Renal pelvis (tissue), 4 donors: ENCODE measurements around the gene CDK5R2. TPM values are rescaled to one million over a fixed set of nuclear protein-coding genes. Genes with fewer than 3 reads are reported as not detected.

Experiments
- DNase-seq: peaks from one replicate; pipeline ENCODE4 v3.0.0-alpha.2; 2013
- polyA plus RNA-seq, 3 donors: library from polyadenylated mRNA; unstranded; fragments of 120-200 nt; gene quantifications; one replicate each; pipeline ENCODE4 v1.2.1, GENCODE V29; 2013; ENCODE audit not compliant: insufficient read length in 3 of 3

Gene CDK5R2
- polyA plus RNA-seq, 3 donors: 0.13 TPM; not detected in 2

DNA sequence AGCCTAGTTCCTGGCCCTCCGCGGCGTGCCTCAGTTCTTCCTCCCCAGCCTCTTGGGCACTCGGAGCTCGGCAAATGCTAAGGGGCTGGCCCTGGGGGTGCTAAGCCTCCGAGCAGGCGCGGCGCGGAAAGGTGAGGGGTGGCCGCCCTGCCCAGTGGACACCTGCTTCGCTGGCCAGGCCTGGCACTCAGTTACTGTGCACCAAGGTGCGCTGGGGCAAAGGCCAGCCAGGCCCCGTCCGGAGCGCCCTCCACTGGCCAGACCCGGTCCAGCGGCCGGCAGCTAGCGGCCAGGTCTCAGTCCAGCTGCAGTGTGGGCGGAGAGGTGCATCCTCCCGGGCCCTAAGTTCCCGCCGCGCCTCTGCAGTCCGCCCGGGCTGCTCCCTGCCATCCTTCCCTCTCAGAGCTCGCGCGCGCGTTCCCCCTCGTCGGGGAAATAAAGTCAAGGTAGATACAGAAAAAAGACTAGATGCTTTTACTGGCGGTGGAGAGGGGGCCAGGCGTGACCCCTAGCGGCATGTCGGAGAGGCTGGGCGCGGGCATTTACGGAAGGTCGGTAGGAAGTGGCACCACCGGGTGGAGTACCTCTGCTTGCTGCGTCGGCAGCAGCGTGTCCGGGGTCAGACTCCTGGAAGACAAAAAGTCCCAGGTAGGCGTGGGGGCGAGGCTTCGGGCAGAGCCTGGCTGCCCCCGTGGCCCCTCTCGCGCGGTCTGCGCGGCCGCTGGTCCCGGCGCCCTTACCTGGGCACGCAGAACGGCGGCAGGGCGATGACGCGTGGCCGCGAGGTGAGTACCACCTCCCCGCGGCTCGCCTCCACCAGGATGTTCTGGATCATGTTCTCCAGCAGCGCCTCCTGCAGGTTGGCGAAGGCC is 43.2 kb downstream of the CDK5R2 start:
- no peak for DNase-seq

GRCh38 chr2:219003267-219003634 is 43.8 kb downstream of the CDK5R2 start:
- no peak for DNase-seq

- no peak for DNase-seq
These were observed 44.5 kb downstream of the CDK5R2 start for GRCh38 chr2:219003979-219004378.

GRCh38 chr2:219009294-219009693 is 49.8 kb downstream of the CDK5R2 start:
- DNase-seq: no peak

DNA sequence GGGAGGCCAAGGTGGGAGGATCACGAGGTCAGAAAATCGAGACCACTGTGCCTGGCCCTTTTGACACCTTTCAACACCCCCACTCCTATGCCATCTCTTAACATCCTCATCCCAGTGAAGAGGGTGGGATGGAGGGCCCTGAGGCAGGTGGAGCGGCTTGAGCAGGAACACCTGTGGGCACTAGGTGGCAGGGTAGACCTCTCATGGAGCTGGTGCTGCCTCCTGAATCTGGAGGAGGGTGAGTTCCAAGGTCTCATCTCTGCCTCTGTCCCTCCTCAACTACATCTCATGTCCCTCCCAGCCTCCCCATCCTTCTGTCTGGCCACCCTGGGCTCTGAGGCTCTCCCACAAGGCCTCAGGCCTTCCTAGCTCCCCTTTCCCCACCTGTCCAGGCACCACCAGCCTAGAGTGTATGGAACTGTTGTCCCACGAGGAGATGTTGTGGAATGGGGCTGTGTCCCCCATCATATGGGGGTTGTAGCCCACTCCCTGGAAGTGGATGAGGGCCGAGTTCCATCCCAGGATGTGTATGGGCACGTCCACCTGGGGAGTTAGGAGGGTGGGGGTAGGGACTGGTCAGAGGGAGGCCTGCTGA is 50.8 kb downstream of the CDK5R2 start:
- DNase-seq: no peak

- no peak for DNase-seq
These were observed 51.4 kb downstream of the CDK5R2 start for GRCh38 chr2:219010873-219011272.

Other genes starting within 250 kb of the CDK5R2 start
- 10 to 100 TPM; 30.6 to 44.1 (median 40.2) TPM for gene TTLL4, start 248.8 kb upstream of the CDK5R2 start, polyA plus RNA-seq
- gene CYP27A1, start 177.5 kb upstream of the CDK5R2 start, polyA plus RNA-seq: 10 to 100 TPM; 48.3 to 63.2 (median 59.1) TPM
- under 1 TPM; 0.06 to 0.21 (median 0.12) TPM for gene PRKAG3, start 127.9 kb upstream of the CDK5R2 start, polyA plus RNA-seq
- gene WNT6, start 99.9 kb upstream of the CDK5R2 start, polyA plus RNA-seq: under 1 TPM; 0.36 to 0.61 (median 0.43) TPM
- 1 to 10 TPM; 1.0 to 1.6 (median 1.1) TPM for gene WNT10A, start 78.8 kb upstream of the CDK5R2 start, polyA plus RNA-seq
- under 1 TPM in 1 of 3 donors, not detected in 2; 0.17 TPM for gene FEV, start 25.5 kb downstream of the CDK5R2 start, polyA plus RNA-seq
- gene CRYBA2, start 33.8 kb downstream of the CDK5R2 start, polyA plus RNA-seq: not detected
- gene CFAP65, start 81.8 kb downstream of the CDK5R2 start, polyA plus RNA-seq: 1 to 10 TPM in 1 of 3 donors, under 1 TPM in 2; 0.07 to 1.1 (median 0.56) TPM
- gene IHH, start 101.3 kb downstream of the CDK5R2 start, polyA plus RNA-seq: 1 to 10 TPM; 2.0 to 3.2 (median 2.0) TPM
- gene NHEJ1, start 201.1 kb downstream of the CDK5R2 start, polyA plus RNA-seq: 10 to 100 TPM; 17.6 to 21.4 (median 19.6) TPM
- 10 to 100 TPM; 23.5 to 29.0 (median 25.1) TPM for gene SLC23A3, start 210.4 kb downstream of the CDK5R2 start, polyA plus RNA-seq
- gene CNPPD1, start 217.3 kb downstream of the CDK5R2 start, polyA plus RNA-seq: 10 to 100 TPM; 71.7 to 79.7 (median 78.6) TPM
- 100 to 1,000 TPM; 113 to 119 (median 113) TPM for gene RETREG2, start 218.6 kb downstream of the CDK5R2 start, polyA plus RNA-seq
- 10 to 100 TPM; 40.9 to 51.8 (median 49.4) TPM for gene ZFAND2B, start 247.1 kb downstream of the CDK5R2 start, polyA plus RNA-seq